ENCODE data around the gene FEM1B.
A peak's percentile ranks its signal among the peaks of the same experiment; 100 is the strongest.

Gene FEM1B

GRCh38 chr15:68304589-68305337, 27.2 kb downstream of the FEM1B start:
- no peak for TF ChIP-seq CTCF (IDR thresholded peaks at IDR 0.05; ENCODE audit: low read depth, low read length)
- no peak for DNase-seq (ENCODE audit: low read depth in 2 of 2)
- H3K4me3 ChIP-seq (replicated peaks in 1 of 2; ENCODE audit: low read depth in 2 of 2, low read length in 2 of 2) = no peak overlapping the region

- no peak for DNase-seq (ENCODE audit: low read depth in 2 of 2)
Observed at GRCh38 chr15:68305420-68305871, 27.9 kb downstream of the FEM1B start.

GRCh38 chr15:68307131-68307928, 29.8 kb downstream of the FEM1B start:
- DNase-seq (ENCODE audit: low read depth in 2 of 2) = no peak
- no peak overlapping the region for H3K4me3 ChIP-seq (replicated peaks in 1 of 2; ENCODE audit: low read depth in 2 of 2, low read length in 2 of 2)
- no peak for TF ChIP-seq CTCF (IDR thresholded peaks at IDR 0.05; ENCODE audit: low read depth, low read length)

More at GRCh38 chr15:68305420-68305871, 27.9 kb downstream of the FEM1B start:
- TF ChIP-seq CTCF (IDR thresholded peaks at IDR 0.05; ENCODE audit: low read depth, low read length) = no peak
- H3K4me3 ChIP-seq (replicated peaks in 1 of 2; ENCODE audit: low read depth in 2 of 2, low read length in 2 of 2) = no peak overlapping the region

- peak in 1 of 2 donors; percentile 40 for DNase-seq (ENCODE audit: low read depth in 2 of 2)
- no peak for TF ChIP-seq CTCF (IDR thresholded peaks at IDR 0.05; ENCODE audit: low read depth, low read length)
- H3K4me3 ChIP-seq (replicated peaks in 1 of 2; ENCODE audit: low read depth in 2 of 2, low read length in 2 of 2) = no peak overlapping the region
Observed at GRCh38 chr15:68309024-68309423, 31.5 kb downstream of the FEM1B start.

GRCh38 chr15:68310178-68310803, 32.7 kb downstream of the FEM1B start:
- H3K4me3 ChIP-seq (replicated peaks in 1 of 2; ENCODE audit: low read depth in 2 of 2, low read length in 2 of 2) = no peak overlapping the region
- no peak for TF ChIP-seq CTCF (IDR thresholded peaks at IDR 0.05; ENCODE audit: low read depth, low read length)
- DNase-seq (ENCODE audit: low read depth in 2 of 2) = no peak

- no peak for TF ChIP-seq CTCF (IDR thresholded peaks at IDR 0.05; ENCODE audit: low read depth, low read length)
- no peak overlapping the region for H3K4me3 ChIP-seq (replicated peaks in 1 of 2; ENCODE audit: low read depth in 2 of 2, low read length in 2 of 2)
- no peak for DNase-seq (ENCODE audit: low read depth in 2 of 2)
Observed at GRCh38 chr15:68310804-68311463, 33.4 kb downstream of the FEM1B start.
